Fibroblast of skin of abdomen (primary cell): ENCODE measurements around the gene PMEPA1.

Source experiments
- DNase-seq: peaks from one replicate; pipeline ENCODE4 v3.0.0-alpha.2; 2013

PMEPA1 gene

GRCh38 chr20:57660922-57661745, 48.7 kb downstream of the PMEPA1 start:
- DNase-seq, result no peak

- no peak for DNase-seq
Observed at GRCh38 chr20:57660181-57660921, 49.5 kb downstream of the PMEPA1 start.

DNA sequence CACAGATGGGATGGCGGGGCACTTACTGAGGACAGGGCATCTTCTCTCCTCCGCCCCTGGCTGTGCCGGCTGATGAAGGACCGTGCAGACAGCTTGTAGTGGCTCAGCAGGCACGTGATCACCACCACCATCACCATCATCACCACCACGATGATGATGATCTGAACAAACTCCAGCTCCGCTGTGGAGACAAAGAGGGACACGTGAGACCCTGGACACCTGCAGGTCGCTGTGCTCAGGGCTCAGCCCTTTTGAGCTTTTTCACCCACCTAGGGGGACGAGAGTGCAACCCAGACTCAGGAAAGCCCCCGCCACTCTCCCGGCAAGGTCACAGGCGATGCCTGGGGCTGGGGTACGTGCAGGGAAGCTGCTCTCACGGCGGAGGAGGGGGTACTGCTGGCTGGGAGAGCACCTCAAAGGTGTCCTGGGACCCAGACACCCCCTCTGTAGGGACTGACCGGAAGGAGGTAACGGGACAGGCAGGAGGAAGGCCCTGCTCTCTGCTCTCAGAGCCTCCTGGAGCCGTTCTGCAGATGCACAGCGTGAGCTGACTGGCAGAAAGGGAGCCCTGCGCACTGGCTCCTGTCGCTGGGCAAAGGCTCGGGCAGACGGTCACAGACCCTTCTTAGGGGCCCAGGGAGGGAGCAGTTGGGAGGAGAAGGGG, 50.2 kb downstream of the PMEPA1 start:
- no peak for DNase-seq

DNA sequence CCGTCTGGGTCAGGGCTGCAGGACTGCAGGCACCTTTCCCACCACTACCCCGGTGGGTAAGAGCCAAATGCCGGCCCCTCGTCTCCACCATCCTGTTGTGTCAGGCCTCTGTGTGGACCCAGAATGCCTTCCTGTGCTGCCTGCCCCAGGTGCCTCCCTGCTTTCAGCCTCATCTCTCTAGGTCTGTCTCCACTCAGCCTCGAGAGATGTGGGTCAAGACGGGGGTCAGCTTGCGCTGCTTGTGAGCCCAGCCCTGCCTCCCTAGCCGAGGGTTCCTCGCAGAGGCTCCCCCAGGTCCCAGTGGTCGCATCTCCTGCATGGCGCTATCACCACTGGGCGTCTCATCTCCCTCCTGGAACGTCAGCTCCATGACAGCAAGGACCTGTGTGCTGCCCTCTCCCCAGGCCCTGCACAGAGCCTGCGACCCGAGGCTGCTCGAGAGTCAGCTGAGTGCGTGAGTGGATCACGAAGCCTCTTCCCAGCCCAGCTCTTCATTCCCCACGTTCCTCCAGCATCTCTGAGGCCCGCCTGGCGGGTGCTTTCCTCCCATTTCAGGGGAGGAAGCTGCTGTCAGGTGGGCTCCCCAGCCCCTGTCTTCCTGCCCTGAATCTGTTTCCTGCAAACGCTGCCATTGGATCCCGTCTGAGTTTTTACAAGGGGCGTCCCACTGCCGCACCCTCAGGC, 50.8 kb downstream of the PMEPA1 start:
- DNase-seq, result no peak

- no peak for DNase-seq
Observed at GRCh38 chr20:57658447-57658832, 51.4 kb downstream of the PMEPA1 start.

- DNase-seq, result no peak
Observed at GRCh38 chr20:57657535-57658446, 52.0 kb downstream of the PMEPA1 start.

DNA sequence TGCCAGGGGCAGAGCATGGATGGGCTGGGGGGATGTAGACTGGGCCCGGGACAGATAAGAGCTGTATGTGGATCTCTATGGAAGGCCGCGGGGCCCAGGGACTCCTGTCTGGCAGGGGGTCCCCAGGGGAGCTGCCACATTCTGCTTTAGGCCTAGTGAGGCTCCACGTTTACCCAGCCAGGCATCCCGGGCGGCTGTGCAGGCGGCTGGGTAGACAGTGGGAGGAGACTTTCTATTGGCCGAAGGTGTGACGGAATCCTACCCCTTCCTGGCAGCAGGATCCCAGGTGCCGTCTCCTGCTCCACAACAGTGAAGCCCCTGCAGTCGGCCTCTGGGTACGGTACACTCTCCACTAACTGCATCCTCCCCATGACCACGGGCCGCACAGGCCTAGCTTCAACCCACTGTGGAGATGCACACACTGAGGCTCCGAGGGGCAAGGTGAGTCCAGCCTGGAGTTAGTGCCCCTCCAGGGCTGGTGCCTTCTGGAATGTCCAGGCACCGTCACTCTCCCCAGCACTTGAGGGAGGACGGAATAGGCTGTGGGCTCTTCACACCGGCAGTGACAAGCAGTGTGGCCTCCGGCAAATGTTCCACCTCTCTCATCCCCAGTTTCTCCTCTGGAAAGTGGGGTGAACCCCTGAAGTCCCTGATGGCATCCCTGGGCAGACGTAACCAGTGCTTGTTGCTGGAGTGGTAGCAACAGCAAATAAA, 52.8 kb downstream of the PMEPA1 start:
- no peak for DNase-seq

DNA sequence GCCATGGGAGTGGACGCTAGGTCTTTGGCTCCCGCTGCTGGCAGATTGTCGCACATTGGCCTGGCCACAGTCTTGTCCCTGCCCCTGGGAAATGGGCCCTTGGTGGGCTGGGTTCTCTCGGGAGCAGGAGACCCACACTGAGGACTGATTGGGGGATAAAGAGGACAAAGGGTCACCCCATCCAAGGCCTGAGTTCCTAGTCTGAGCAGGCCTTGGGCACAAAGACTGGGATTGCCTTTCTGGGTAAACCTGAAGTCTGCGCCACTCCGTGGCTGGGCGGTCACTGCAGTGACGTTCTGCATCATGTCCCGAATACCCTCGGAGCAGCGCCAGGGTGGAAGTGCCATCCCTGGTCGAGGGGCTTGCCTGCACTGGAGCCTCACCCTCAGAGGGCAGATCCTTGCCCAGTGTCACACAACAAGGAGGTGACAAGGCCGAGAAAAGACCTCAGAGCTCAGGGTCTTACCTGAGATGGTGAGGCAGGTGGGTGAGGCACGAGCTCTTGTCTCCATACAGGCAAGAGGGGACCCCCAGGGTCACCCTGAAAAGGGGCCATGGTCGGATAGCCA, 53.5 kb downstream of the PMEPA1 start:
- DNase-seq, result no peak

- DNase-seq, result no peak
Observed at GRCh38 chr20:57655809-57656155, 54.0 kb downstream of the PMEPA1 start.

DNA sequence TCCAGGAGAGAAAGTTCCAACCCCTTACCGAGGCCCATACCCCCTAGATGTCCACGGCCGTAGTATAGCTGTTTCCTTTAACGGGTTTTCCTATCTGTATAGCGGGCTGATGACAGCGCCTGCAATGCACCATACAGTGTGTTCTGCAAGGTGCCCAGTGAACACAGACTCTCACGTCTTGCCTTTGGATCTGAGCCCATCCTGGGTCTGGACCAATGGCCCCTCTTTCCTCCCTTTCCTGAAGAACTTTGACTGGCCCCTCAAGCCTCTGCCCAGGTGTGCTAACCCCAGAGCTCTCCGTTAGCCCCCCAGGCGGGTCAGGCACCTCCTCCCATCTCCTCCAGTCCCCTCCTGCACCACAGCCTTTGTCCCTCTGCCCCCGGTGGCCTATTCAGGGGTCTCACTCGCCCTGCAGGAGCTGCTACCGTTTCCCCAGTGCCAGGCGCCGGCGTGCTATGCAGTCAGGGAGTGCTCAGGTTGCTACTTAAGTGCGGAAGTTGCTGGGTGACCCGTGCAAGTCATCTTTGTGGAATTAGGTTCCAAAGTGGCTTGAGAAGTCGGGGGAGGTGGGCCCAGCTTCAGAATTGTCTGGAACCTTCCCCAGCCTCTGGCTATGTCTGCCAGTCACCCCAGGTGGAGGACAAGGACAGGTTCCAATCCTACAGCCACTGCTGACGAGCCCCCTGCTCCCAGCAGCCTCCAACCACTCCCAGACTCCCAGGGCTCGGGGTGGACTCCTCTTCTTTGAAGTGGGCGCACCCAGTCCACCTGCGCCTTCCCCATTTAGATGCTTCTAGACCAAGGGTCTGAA, 54.6 kb downstream of the PMEPA1 start:
- DNase-seq, result no peak

DNA sequence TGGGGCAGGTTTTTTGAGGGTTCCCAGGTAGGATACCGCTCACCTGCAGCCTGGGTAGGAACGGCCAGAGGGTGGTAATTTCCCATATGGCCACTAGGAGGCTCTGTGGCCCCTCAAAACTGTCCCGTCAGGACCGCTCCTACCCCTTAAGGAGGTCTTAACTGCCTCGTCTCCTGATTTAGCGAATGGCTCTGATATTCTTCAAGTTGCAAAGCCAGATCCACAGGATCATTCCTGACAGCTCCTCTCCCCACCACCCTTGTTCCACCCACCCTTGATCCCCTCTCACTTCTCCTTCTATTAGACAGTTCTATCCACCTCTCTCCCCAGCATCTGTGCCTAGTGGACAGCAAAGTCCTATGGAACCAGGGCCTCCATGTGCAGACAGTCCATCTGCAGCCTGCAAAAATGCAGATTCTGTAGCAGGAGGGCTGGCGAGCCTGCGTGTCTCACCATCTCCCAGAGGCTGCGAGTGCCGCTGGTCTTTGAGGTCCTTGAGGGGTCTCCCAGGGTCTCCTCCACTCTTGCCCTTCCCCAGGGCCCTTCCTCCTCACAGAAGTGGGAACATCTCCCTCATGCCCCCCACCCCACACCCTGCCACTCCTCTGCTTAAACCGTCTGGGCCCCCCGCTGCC, 55.3 kb downstream of the PMEPA1 start:
- peak; percentile 62 for DNase-seq

DNA sequence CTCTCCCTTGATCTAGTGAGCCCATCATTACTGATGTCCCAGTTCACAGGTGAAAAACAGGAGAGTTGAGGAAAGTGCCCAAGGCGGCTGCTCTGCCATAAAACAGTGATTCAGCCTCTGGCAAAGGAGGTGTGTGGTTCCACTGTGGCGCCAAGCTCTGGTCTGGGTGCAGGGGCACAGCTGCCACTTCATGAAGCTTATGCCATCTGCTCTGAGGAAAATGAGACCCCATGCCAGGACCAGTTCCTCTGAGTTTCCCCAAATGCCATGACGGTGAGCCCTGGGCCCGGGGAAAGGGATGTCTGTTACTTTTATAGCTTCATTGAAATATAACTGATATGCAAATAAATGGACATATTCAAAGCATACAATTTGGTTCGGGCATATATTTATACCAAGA, 55.9 kb downstream of the PMEPA1 start:
- no peak for DNase-seq

- no peak for DNase-seq
Observed at GRCh38 chr20:57653546-57653900, 56.3 kb downstream of the PMEPA1 start.

GRCh38 chr20:57652606-57653545, 56.9 kb downstream of the PMEPA1 start:
- DNase-seq, result no peak

- DNase-seq, result no peak
Observed at GRCh38 chr20:57651881-57652605, 57.8 kb downstream of the PMEPA1 start.

GRCh38 chr20:57650756-57651483, 58.9 kb downstream of the PMEPA1 start:
- no peak for DNase-seq

DNA sequence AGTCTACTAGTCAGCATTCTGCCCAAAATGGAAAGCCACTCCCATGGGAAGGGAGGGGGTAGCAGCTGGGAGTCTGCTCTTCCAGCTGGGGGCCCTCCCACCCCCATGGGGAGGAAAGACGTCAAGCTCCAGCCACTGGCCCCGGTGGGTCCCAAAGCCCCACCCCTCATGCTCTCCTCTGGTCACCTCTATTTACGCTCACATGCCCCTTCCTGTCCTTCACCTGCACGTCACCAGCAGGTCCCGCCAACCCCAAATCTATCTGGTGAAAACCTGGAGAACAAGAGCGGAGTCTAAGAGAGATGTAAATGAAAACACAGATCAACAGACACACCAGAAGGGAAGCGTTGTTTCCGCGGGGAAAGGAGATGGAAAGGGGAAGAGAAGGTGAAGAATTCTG, 59.5 kb downstream of the PMEPA1 start:
- no peak for DNase-seq
